Activated CD4-positive, alpha-beta T cell treated with anti-CD3 and anti-CD28 coated beads, Interleukin-10, Interleukin-2, amounts not matched to agents 100 ng/mL and 50 ng/mL, durations not matched to agents 16 hours and 8 hours (primary cell): ENCODE measurements around the gene MUC3A.

Experiments
- DNase-seq: peaks from one replicate; pipeline ENCODE4 v3.0.0-alpha.2; 2020

MUC3A gene

DNA sequence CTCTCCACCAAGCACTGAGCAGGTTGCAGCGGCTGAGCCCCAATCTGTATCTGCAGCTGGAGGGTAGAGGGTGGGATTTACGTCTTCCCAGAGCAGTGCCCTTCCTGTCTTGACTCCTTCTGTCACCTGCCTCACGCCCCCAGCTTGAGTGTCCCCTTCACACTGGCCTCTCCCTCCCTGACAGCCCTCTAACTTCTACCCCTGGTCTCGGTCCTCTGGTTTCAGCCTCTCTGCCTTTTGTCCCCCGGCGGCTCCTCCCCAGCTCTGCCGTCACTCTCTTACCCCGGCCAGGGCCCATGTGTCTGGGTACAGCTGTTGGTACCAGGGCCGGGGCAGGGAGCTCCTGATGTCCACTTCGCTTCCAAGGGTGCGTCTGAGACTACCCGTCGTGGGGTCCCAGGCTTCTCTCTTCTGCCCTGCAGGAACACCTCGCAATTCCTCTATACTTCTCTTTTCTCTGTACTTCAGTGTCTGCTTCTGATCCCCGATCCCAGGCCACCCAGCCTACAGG, 654 bp downstream of the MUC3A start:
- no peak for DNase-seq

DNA sequence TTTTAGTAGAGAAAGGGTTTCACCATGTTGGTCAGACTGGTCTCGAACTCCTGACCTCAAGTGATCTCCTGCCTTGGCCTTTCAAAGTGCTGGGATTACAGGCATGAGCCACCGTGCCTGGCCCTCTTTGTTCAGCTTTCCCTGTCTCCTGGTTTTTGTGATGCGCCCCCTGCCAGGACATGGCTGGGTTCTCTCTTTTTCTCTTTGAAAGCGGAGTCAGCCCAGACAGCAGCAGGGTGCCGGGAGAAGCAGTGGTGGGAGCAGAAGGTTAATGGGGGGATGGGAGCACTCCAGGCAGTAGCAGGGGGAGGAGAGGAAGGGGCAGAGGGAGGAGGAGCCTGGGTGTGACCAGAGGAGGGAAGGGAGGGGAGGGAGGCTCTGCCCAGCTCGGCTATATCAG, 1.8 kb downstream of the MUC3A start:
- DNase-seq = no peak

DNA sequence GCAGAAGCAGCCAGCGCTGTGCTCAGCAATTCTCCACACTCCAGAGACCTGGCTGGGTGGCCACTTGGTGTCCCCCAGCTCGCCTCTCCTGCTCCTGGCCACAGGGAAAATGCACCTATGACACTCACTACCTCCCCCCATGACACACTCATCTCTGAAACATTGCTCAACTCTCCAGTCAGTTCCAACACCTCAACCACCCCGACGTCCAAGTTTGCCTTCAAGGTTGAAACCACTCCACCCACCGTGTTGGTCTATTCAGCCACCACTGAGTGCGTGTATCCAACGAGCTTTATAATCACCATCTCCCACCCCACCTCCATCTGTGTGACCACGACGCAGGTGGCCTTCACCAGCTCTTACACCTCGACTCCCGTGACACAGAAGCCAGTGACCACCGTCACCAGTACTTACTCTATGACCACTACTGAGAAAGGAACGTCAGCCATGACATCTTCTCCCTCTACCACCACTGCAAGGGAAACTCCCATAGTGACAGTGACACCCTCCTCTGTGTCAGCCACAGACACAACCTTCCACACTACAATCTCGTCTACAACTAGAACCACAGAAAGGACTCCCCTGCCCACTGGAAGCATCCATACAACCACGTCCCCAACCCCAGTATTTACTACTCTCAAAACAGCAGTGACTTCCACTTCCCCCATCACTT, 2.7 kb downstream of the MUC3A start:
- no peak for DNase-seq

DNA sequence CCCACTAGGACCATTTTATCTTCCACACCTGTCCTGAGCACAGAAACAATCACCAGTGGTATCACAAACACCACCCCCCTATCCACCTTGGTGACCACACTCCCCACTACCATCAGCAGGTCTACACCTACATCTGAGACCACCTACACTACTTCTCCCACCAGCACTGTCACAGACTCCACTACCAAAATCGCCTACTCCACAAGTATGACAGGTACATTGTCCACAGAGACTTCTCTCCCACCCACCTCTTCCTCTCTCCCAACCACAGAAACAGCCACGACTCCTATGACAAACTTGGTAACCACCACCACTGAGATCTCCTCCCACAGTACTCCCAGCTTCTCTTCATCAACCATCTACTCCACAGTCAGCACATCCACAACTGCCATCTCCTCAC, 3.3 kb downstream of the MUC3A start:
- no peak for DNase-seq

DNA sequence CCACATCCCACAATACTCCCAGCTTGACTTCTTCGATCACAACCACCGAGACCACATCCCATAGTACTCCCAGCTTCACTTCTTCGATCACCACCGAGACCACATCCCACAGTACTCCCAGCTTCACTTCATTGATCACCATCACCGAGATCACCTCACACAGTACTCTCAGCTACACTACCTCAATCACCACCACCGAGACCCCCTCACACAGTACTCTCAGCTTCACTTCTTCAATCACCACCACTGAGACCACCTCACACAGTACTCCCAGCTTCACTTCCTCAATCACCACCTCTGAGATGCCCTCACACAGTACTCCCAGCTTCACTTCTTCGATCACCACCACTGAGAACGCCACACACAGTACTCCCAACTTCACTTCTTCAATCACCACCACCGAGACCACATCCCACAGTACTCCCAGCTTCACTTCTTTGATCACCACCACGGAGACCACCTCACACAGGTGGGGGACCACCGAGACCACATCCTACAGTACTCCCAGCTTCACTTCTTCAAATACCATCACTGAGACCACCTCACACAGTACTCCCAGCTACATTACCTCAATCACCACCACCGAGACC, 8.6 kb downstream of the MUC3A start:
- no peak for DNase-seq

DNA sequence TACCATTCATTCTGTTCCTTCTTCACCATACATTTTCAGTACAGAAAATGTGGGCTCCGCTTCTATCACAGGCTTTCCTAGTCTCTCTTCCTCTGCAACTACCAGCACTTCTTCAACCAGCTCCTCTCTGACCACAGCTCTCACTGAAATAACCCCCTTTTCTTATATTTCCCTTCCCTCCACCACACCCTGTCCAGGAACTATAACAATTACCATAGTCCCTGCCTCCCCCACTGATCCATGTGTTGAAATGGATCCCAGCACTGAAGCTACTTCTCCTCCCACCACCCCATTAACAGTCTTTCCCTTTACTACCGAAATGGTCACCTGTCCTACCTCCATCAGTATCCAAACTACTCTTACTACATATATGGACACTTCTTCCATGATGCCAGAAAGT, 10.6 kb downstream of the MUC3A start:
- no peak for DNase-seq

DNA sequence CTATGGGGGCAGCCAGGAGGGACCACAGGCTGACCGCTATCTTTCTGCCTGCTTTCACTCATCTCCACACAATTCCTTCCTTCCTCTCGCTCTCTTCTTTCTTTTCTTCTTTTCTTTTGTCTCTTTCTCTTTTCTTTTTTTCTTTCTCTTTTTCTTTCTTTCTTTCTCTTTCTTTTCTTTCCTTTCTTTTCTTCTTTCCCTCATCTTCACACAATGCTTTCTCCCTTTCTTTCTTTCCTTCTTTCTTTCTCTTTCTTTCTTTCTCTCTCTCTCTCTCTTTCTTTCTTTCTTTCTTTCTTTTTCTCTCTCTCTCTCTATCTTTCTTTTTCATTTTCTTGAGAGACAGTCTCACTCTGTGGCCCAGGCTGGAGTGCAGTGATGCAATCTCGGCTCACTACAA, 13.2 kb downstream of the MUC3A start:
- DNase-seq = no peak

DNA sequence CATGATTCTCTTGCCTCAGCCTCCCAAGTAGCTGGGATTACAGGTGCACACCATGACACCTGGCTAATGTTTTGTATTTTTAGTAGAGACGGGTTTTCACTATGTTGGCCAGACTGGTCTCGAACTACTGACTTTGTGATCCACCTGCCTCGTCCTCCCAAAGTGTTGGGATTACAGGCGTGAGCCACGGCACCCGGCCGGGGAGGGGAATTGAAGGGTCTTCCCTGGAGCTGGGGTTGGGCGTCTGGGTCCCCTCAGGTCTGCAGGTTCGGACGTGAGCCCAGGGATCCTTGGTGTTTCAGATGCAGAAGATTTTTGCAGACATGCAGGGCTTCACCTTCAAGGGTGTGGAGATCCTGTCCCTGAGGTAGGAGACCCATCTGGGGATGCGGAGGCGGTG, 14.1 kb downstream of the MUC3A start:
- no peak for DNase-seq

DNA sequence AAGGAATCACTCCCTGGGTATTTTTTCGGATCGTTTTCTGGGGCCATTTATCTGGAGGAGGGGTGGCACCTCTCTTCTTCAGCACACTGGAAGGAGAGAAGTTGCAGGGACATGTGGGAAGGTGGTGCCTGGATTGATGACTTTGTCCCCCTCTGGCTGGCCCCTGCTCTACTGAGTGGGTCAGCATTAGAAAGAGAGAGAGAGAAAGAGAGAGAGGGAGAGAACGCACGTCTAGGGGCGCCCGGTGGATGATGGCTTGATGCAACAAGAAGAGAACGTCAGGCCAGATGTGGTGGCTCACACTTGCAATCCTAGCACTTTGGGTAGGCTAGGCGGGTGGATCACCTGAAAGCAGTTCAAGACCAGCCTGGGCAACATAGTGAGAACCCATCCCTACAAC, 14.5 kb downstream of the MUC3A start:
- DNase-seq = no peak

DNA sequence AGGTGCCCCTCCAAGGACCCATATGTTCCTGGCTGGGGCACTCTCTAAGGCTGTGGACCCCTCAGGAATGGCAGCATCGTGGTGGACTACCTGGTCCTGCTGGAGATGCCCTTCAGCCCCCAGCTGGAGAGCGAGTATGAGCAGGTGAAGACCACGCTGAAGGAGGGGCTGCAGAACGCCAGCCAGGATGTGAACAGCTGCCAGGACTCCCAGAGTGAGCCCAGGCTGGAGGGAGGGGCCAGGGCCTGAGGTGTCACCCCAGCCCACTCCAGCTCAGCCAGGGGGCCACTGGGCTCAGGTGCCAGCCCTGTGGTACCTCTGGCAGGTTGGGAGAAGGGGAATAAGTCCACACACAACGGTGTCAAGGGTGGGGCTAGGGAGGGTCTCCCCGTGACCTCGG, 15.3 kb downstream of the MUC3A start:
- no peak for DNase-seq

DNA sequence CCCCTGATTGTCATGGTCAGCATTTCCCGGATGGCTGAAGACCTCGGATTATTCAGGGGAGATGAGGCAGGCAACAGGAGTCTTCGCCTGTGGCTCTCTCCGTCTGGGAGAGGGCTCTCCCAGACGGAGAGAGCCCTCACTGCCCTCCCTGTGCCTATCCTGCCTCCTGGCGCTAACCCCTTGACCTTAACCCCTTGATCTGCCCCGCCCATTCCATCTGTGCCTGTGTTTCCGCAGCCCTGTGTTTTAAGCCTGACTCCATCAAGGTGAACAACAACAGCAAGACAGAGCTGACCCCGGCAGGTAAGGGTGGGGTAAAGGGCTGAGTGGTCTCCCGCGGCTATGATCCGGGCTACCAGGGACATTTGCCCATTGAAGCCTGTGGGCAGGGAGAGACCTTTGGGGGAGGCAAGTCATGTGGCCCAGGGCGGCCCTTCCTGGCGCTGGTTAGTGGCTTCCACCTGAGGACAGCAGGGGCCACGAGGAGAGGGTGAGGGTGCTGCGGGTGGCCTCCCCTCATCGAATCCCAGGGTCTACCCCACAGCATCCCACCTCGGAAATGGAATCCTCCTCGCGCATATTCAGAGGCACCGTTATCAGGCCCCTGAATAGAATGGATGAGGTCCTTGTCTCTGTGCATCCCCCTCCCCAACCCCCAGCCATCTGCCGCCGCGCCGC, 15.8 kb downstream of the MUC3A start:
- DNase-seq = no peak

DNA sequence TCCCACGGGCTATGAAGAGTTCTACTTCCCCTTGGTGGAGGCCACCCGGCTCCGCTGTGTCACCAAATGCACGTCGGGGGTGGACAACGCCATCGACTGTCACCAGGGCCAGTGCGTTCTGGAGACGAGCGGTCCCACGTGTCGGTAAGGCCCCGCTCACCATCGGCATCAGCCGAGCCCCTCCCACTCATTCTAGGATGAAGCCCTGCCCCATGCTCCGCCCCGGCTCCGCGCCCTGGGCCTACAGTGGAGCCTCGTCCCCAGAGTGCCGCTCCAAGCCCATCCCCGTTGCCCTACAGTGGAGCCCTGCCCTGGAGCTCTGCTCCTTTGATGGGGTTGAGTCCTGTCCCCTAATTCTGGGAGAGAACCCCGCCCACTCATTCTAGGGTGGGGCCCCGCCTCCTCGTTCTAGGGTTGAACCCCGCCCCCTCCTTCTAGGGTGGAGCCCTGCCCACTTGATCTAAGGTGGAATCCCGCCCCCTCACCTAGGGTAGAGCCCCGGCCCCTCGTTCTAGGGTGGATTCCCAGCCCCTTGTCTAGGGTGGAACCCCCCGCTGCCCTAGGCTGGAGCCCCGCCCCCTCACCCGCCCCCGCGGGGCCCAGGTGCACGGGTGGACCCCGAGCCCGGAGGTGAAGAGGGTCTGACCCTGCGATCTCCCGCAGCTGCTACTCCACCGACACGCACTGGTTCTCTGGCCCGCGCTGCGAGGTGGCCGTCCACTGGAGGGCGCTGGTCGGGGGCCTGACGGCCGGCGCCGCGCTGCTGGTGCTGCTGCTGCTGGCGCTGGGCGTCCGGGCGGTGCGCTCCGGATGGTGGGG, 16.6 kb downstream of the MUC3A start:
- peak; percentile 81 for DNase-seq

DNA sequence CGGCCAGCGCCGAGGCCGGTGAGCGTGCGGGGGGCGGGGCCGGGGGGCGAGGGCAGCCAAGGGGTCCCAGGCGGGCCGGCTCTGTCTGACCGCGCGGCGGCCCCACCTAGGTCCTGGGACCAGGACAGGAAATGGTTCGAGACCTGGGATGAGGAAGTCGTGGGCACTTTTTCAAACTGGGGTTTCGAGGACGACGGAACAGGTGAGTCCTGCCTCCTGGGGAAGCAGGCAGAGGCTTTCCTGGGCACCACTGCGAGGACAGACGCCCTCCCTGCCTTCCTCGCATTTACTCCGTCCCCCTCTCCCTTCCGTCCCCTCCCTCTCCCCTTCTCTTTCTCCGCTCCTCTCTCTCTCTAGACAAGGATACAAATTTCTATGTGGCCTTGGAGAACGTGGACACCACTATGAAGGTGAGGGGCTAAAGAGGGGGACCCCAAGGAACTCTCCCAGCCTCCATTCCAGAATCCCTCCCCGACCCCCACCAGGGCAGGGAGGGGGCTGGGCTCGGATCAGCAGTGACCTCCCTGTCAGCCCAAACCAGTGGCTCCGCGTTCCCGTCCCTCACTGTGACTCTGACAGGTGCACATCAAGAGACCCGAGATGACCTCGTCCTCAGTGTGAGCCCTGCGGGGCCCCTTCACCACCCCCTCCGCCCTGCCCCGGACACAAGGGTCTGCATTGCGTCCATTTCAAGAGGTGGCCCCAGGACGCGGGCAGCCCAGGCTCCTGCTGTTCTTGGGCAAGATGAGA, 17.4 kb downstream of the MUC3A start:
- no peak for DNase-seq

DNA sequence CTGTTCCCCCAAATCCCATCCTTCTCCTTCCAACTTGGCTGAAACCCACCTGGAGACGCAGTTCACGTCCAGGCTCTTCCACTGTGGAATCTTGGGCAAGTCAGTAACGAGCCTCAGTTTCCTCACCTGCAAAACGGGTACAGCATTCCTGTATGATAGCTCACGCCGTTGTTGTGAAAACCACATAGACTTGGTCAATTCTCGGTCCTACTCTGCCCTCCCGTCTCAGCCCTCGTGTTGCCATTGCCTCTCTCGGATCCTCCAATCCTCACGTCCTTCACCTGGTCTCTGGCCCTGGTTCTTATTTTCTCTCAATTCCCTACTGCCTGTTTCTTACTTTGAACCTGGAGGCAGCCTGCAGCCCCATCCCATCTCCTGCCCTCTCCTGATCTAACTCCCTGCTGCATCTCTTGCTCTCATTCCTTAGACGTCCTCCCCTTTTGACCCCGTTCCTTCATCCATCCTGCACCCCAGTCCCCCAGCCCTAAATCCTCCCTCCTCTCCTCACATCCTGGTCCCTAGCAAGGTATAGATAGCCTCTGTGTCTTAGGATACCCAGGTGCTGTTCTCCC, 18.0 kb downstream of the MUC3A start:
- no peak for DNase-seq

DNA sequence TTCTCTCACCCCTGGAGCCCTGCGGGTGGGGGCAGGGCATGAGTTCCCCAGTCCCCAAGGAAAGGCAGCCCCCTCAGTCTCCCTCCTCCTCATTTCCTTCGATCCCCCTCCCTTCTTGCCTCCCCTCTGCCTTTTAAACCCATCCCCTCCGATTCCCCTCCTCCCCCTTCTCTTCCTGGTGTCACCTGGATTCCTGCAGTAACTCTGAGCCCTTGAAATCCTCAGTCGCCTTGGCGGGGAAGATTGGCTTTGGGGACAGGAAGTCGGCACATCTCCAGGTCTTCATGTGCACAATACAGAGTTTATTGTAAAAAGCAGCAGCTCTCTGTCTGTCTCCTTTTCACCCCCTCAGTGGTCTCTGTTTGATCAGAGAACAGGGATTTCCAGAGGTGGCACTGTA, 18.7 kb downstream of the MUC3A start:
- no peak for DNase-seq

DNA sequence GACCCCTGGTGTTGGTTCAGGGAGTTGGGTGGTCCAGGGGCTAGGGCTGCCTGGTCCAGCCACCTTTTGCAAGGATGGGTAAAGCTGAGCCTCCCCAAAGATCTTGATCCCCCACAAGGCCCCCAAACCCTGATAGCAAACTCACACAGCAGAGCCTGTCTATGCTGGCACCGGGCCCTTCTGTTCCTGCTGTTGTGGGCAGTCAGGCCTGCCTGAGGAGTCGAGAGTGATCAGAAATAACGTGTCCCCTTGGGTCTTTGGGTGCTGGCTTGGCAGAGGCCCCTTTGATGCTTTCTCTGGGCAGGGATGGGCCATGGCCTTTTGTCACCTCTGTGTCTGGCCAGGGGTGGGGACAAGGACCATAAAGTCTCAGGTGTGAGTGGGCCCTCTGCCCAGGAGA, 19.3 kb downstream of the MUC3A start:
- no peak for DNase-seq

DNA sequence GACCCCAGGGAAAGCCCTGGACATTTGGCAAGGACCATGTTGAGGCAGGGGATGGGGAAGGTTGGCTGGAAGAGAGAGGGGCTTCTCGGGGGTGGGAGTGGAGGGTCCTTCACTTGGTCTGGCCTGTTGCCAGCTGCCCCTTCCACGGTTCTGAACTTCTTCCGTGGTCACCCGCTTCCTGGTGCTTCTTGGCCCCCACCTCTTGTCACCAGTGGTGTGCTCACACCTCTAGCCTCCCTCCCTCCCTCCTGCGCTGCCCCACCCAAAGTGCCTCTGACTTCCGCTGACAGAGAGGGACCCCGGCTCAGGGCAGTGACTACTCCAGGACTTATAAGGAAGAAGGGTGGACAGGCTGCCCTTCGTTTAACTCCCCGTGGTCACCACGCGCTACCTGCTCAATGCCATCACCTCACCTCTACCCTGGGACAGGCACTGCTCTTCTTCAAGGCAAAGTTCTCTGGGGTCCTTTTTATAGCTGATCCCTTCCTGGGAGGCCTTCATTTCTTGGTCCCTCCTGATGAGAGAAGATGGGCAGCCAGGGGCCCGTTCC, 19.8 kb downstream of the MUC3A start, which contains the start of gene MUC12:
Gene MUC12 (plus strand): TSS at position 500 of the 550 bp plus-strand sequence. CDS start 58 bp downstream, outside the sequence.
- DNase-seq = no peak

DNA sequence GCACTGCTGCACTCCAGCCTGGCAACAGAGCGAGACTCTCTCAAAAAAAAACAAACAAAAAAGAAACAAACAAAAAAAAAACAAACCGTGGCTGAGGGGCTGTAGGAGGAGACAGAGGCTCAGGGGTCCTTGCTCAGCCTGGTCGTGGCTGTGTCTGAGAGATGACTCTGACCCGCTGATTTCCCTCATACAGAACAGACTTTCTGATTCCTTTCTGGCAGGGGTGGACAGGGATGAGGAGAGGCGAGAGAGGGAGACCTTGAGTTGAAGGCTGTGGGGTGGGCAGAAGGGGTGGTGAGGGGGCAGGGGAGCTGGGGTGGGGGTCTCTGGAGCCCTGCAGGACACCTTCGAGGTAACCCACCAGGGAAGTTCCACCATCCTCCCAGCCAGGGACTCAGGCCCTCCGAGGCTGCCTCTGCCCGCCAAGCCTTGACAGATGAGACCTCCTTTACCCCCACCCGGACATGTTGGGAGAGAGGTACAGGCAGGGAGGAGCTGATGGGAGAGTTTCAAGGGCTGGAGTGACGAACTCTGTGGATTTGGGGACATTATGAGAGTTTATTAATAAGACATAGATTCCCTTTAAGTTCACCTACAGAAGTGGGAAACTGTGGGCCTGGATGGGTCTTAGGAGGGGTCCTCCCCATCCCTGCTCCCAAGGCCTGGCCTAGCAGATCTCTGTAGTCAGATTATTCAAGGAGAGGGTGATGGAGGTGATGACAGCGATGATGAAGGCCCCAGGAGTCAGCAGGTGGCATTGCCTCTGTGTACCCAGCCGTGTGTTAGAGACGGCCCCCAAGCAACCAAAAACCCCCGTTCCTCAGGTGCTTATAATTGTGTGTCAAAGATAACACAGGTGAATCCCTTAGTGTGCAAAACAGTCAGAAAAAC, 22.0 kb downstream of the MUC3A start:
- DNase-seq = no peak

DNA sequence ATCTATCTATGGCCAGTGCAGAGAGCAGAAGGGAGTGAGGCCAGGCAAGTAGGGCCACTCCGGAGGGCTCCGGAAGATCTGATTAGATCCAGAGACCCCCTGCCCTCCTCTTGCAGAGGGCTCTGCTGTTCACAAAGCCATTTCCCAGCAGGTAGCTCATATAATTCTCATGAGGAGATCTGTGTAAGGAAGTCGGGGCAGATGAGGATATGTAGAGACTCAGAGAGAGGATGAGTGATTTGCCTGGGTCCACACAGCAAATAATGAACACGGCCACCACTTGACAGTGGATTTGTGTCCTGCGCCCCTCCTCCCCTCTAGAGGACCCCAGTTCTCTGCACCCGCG, 22.6 kb downstream of the MUC3A start:
- DNase-seq = no peak

DNA sequence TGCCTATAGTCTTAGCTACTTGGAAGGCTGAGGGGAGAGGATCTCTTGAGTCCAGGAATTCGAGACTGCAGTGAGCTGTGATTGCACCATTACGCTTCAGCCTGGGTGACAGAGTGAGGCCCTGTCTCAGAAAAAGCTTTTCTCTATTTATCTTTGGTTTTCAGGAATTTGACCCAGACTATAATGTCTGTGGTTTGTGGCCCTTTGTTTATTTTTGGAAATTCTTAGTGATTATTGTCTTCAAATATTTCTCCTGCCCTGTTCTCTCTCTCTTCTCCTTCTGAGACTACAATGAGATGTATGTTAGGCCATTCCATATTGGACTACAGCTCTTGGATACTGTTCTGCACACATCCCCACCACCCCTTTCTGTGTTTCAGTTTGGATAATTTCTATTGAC, 24.7 kb downstream of the MUC3A start:
- no peak for DNase-seq

DNA sequence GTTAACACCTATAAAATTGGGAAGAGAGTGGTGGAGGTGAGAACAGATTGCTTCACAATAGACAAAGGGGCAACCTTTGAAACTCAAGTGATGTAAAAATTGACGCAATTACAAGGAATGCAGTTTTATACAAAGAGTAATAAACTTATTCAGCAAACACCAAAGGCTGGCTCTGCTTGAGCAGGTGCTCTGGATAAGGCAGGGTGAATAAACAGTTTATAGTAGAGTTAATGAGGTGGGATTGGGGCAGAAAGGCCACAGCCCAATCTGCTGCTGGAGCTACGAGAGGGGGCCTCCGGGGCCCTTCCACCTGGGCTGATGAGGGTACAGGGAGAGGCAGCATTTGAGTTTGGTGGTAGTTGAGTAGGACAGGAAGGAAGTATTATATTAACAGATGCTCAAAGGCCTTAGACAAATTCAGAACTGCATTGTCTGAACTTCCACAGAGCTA, 26.1 kb downstream of the MUC3A start:
- no peak for DNase-seq
